ENCODE measurements around the gene ING5.

The ING5 gene

GRCh38 chr2:241751152-241751551 is 49.3 kb downstream of the ING5 start:
- Histone ChIP-seq H3K9ac (ENCODE audit: low read length) (no peak overlapping the region), H3K4me1 (ENCODE audit: insufficient read depth, low read length, severe bottlenecking) (no peaks in the 10 kb centered on the region)

GRCh38 chr2:241751776-241752175 is 49.9 kb downstream of the ING5 start:
- Histone ChIP-seq H3K79me2 (ENCODE audit: insufficient read depth, low read length) (no peaks in the 10 kb centered on the region), H3K36me3 (ENCODE audit: insufficient read depth, low read length) (peaks cover 55% of the 10 kb centered on the region), H4K20me1 (ENCODE audit: insufficient read depth, low read length) (no peaks in the 10 kb centered on the region), H3K4me2 (ENCODE audit: low read length) (no peak overlapping the region), H3K4me3 (ENCODE audit: low read depth, low read length, poor library complexity, severe bottlenecking) (no peak overlapping the region), H3K9ac (ENCODE audit: low read length) (no peak overlapping the region), H3K27ac (ENCODE audit: low read depth, low read length, poor library complexity, severe bottlenecking) (no peak overlapping the region), H3K27me3 (ENCODE audit: insufficient read depth, low read length) (no peaks in the 10 kb centered on the region), H3F3A (ENCODE audit: insufficient read depth, low read length) (no peaks in the 10 kb centered on the region), H3K9me2 (ENCODE audit: low read depth, low read length) (no peaks in the 10 kb centered on the region), H3K9me3 (ENCODE audit: low read length) (no peaks in the 10 kb centered on the region), H3K4me1 (ENCODE audit: insufficient read depth, low read length, severe bottlenecking) (no peaks in the 10 kb centered on the region), H2AFZ (ENCODE audit: low read length) (no peak overlapping the region)
- TF ChIP-seq EZH2 (IDR thresholded peaks at IDR 0.05; ENCODE audit: borderline replicate concordance, low read length) = no peak

More at GRCh38 chr2:241751152-241751551, 49.3 kb downstream of the ING5 start:
- H3K4me3 ChIP-seq (ENCODE audit: low read depth, low read length, poor library complexity, severe bottlenecking) = no peak overlapping the region
- H4K20me1 ChIP-seq (ENCODE audit: insufficient read depth, low read length) = no peaks in the 10 kb centered on the region
- TF ChIP-seq EZH2 (IDR thresholded peaks at IDR 0.05; ENCODE audit: borderline replicate concordance, low read length) (no peak), CTCF (IDR thresholded peaks at IDR 0.05; ENCODE audit: low read length) (no peak)
- no peaks in the 10 kb centered on the region for H3K27me3 ChIP-seq (ENCODE audit: insufficient read depth, low read length)
- peaks cover 55% of the 10 kb centered on the region for H3K36me3 ChIP-seq (ENCODE audit: insufficient read depth, low read length)
- H3K4me2 ChIP-seq (ENCODE audit: low read length) = no peak overlapping the region
- H3F3A ChIP-seq (ENCODE audit: insufficient read depth, low read length) = no peaks in the 10 kb centered on the region
- no peaks in the 10 kb centered on the region for H3K79me2 ChIP-seq (ENCODE audit: insufficient read depth, low read length)
- H3K9me2 ChIP-seq (ENCODE audit: low read depth, low read length) = no peaks in the 10 kb centered on the region
- H2AFZ ChIP-seq (ENCODE audit: low read length) = no peak overlapping the region
- no peak overlapping the region for H3K27ac ChIP-seq (ENCODE audit: low read depth, low read length, poor library complexity, severe bottlenecking)
- no peaks in the 10 kb centered on the region; the same call in 1 of the 2 replicates for H3K9me3 ChIP-seq (ENCODE audit: low read length)

GRCh38 chr2:241752253-241752652 is 50.4 kb downstream of the ING5 start:
- Histone ChIP-seq H3K27me3 (ENCODE audit: insufficient read depth, low read length) (no peaks in the 10 kb centered on the region), H3K27ac (ENCODE audit: low read depth, low read length, poor library complexity, severe bottlenecking) (no peak overlapping the region), H3K4me2 (ENCODE audit: low read length) (no peak overlapping the region), H3K36me3 (ENCODE audit: insufficient read depth, low read length) (peaks cover 55% of the 10 kb centered on the region), H3K9ac (ENCODE audit: low read length) (no peak overlapping the region), H3K4me1 (ENCODE audit: insufficient read depth, low read length, severe bottlenecking) (no peaks in the 10 kb centered on the region), H3F3A (ENCODE audit: insufficient read depth, low read length) (no peaks in the 10 kb centered on the region), H3K9me2 (ENCODE audit: low read depth, low read length) (no peaks in the 10 kb centered on the region), H3K9me3 (ENCODE audit: low read length) (no peaks in the 10 kb centered on the region), H2AFZ (ENCODE audit: low read length) (no peak overlapping the region), H4K20me1 (ENCODE audit: insufficient read depth, low read length) (no peaks in the 10 kb centered on the region), H3K4me3 (ENCODE audit: low read depth, low read length, poor library complexity, severe bottlenecking) (no peak overlapping the region), H3K79me2 (ENCODE audit: insufficient read depth, low read length) (no peaks in the 10 kb centered on the region)
- TF ChIP-seq EZH2 (IDR thresholded peaks at IDR 0.05; ENCODE audit: borderline replicate concordance, low read length) (no peak), CTCF (IDR thresholded peaks at IDR 0.05; ENCODE audit: low read length) (no peak)

- H3K9me2 ChIP-seq (ENCODE audit: low read depth, low read length) = no peaks in the 10 kb centered on the region
- H3K4me2 ChIP-seq (ENCODE audit: low read length) = no peak overlapping the region
- no peak overlapping the region for H3K4me3 ChIP-seq (ENCODE audit: low read depth, low read length, poor library complexity, severe bottlenecking)
- no peak overlapping the region for H3K27ac ChIP-seq (ENCODE audit: low read depth, low read length, poor library complexity, severe bottlenecking)
- no peaks in the 10 kb centered on the region for H3K79me2 ChIP-seq (ENCODE audit: insufficient read depth, low read length)
- no peak overlapping the region for H2AFZ ChIP-seq (ENCODE audit: low read length)
- H3K27me3 ChIP-seq (ENCODE audit: insufficient read depth, low read length) = no peaks in the 10 kb centered on the region
- no peaks in the 10 kb centered on the region for H4K20me1 ChIP-seq (ENCODE audit: insufficient read depth, low read length)
- H3K9ac ChIP-seq (ENCODE audit: low read length) = no peak overlapping the region
- peaks cover 54% of the 10 kb centered on the region for H3K36me3 ChIP-seq (ENCODE audit: insufficient read depth, low read length)
- no peaks in the 10 kb centered on the region for H3K9me3 ChIP-seq (ENCODE audit: low read length)
- no peaks in the 10 kb centered on the region for H3K4me1 ChIP-seq (ENCODE audit: insufficient read depth, low read length, severe bottlenecking)
- no peaks in the 10 kb centered on the region for H3F3A ChIP-seq (ENCODE audit: insufficient read depth, low read length)
- TF ChIP-seq CTCF (IDR thresholded peaks at IDR 0.05; ENCODE audit: low read length) = no peak
- TF ChIP-seq EZH2 (IDR thresholded peaks at IDR 0.05; ENCODE audit: borderline replicate concordance, low read length) = no peak
Measured at GRCh38 chr2:241752689-241753276, 50.9 kb downstream of the ING5 start.
